Measurements from ENCODE around the gene HDAC1.

DNA sequence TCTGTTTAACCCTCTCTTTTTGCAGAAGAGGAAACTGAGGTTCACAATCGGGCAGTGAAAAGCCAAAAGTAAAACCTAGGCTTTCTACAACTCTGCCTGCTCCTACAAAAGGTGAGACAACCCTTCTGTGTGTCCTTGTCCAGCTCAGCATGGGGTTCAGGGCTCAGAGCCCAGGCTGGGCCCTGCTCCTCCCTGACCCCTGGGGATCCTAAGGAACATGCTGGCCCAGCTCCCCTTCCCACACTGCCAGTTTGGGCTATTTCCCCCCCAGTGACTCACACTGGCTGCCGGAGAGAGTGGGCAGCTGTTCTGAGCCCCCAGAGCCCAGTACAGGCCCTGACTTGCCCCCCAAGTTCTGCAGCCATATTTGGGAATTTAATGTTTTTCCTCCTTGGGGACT is 61.5 kb downstream of the HDAC1 start:
- TF ChIP-seq EZH2phosphoT487 (IDR thresholded peaks at IDR 0.05; ENCODE audit: insufficient read depth, low read depth) (no peak), EZH2 (IDR thresholded peaks at IDR 0.05; ENCODE audit: insufficient read depth, poor library complexity, severe bottlenecking) (no peak)

Data from GM23248 (cell line).